RWPE2 (cell line): Measurements from ENCODE around the gene KRTAP10-1.

Experiments
- ATAC-seq: fragments of 200-7000 bp; cut with Tn5 transposase; 3 replicates; pipeline ENCODE4 v1.9.1; 2021; ENCODE audit warnings: low read depth
- DNase-seq: peaks from one replicate; pipeline ENCODE4 v3.0.0-alpha.2; 2020; ENCODE audit warnings: low spot score
- H3K27ac ChIP-seq: fragments of 450-650 bp; 2 replicates; pipeline ENCODE4 v1.5.1; 2017; ENCODE audit warnings: mild to moderate bottlenecking; ENCODE audit not compliant: poor library complexity, severe bottlenecking
- H3K27me3 ChIP-seq: fragments of 250-450 bp; sonication (Bioruptor Pico); 2 replicates; pipeline ENCODE4 v1.5.1; 2021; ENCODE audit warnings: mild to moderate bottlenecking, moderate library complexity; ENCODE audit not compliant: insufficient read depth, poor library complexity, severe bottlenecking
- H3K36me3 ChIP-seq: fragments of 250-450 bp; sonication (Bioruptor Pico); 2 replicates; pipeline ENCODE4 v1.5.1; 2020; ENCODE audit warnings: low read depth, mild to moderate bottlenecking, moderate library complexity
- H3K4me1 ChIP-seq: fragments of 250-450 bp; sonication (Bioruptor Pico); 2 replicates; pipeline ENCODE4 v1.5.1; 2021; ENCODE audit warnings: mild to moderate bottlenecking, moderate library complexity; ENCODE audit not compliant: insufficient read depth, poor library complexity, severe bottlenecking
- H3K4me3 ChIP-seq: fragments of 250-450 bp; sonication (Bioruptor Pico); 2 replicates; pipeline ENCODE4 v1.5.1; 2021; ENCODE audit warnings: mild to moderate bottlenecking, moderate library complexity; ENCODE audit not compliant: severe bottlenecking
- H3K9me3 ChIP-seq: fragments of 250-450 bp; sonication (Bioruptor Pico); 2 replicates; pipeline ENCODE4 v1.5.1; 2021; ENCODE audit warnings: mild to moderate bottlenecking, moderate library complexity; ENCODE audit not compliant: severe bottlenecking
- CTCF ChIP-seq: fragments of 450-650 bp; IDR thresholded peaks from one replicate; pipeline ENCODE4 v1.5.1; 2017; ENCODE audit warnings: mild to moderate bottlenecking, moderate library complexity; ENCODE audit not compliant: poor library complexity, severe bottlenecking

The KRTAP10-1 gene, protein sequence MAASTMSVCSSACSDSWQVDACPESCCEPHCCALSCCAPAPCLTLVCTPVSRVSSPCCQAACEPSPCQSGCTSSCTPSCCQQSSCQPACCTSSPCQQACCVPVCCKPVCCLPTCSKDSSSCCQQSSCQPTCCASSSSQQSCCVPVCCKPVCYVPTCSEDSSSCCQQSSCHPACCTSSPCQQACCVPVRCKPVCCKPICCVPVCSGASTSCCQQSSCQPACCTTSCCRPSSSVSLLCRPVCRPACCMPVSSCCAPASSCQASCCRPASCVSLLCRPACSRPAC

GRCh38 chr21:44539991-44540666, at the start of gene KRTAP10-1:
Gene KRTAP10-1 (minus strand): TSS chr21:44540195. CDS start chr21:44540150, 45 bp downstream.
- no peak within 1 kb of the TSS for H3K4me3 ChIP-seq
- H3K27ac ChIP-seq: no peak within 1 kb of the TSS
- no peaks in the 10 kb centered on the region for H3K4me1 ChIP-seq
- H3K27me3 ChIP-seq: no peaks in the 10 kb centered on the region
- no peaks in the 10 kb centered on the region for H3K9me3 ChIP-seq
- no peak for DNase-seq
- no peak for TF ChIP-seq CTCF
- H3K36me3 ChIP-seq: no peaks in the 10 kb centered on the region
- ATAC-seq: no peak

- ATAC-seq: no peak
- no peak for TF ChIP-seq CTCF
- no peak for DNase-seq
- Histone ChIP-seq H3K36me3 (no peaks in the 10 kb centered on the region), H3K4me3 (no peak overlapping the region), H3K27me3 (peaks cover 11% of the 10 kb centered on the region), H3K9me3 (no peaks in the 10 kb centered on the region), H3K4me1 (no peaks in the 10 kb centered on the region), H3K27ac (no peak overlapping the region)
Measured at GRCh38 chr21:44589094-44589493, 49.1 kb upstream of the KRTAP10-1 start.

GRCh38 chr21:44585892-44586291, 45.9 kb upstream of the KRTAP10-1 start:
- DNase-seq (no peak), ATAC-seq (no peak)
- TF ChIP-seq CTCF: no peak
- no peak overlapping the region for H3K27ac ChIP-seq
- no peaks in the 10 kb centered on the region for H3K4me1 ChIP-seq
- H3K4me3 ChIP-seq: no peak overlapping the region
- peaks cover 9% of the 10 kb centered on the region for H3K9me3 ChIP-seq
- no peaks in the 10 kb centered on the region for H3K36me3 ChIP-seq
- peaks cover 11% of the 10 kb centered on the region for H3K27me3 ChIP-seq

GRCh38 chr21:44583800-44584147, 43.8 kb upstream of the KRTAP10-1 start:
- H3K4me1 ChIP-seq: no peaks in the 10 kb centered on the region
- no peaks in the 10 kb centered on the region for H3K36me3 ChIP-seq
- H3K9me3 ChIP-seq: peaks cover 10% of the 10 kb centered on the region
- DNase-seq: no peak
- H3K27me3 ChIP-seq: peaks cover 11% of the 10 kb centered on the region
- no peak for ATAC-seq
- H3K4me3 ChIP-seq: no peak overlapping the region
- H3K27ac ChIP-seq: no peak overlapping the region
- TF ChIP-seq CTCF: no peak

GRCh38 chr21:44583089-44583799, 43.2 kb upstream of the KRTAP10-1 start:
- TF ChIP-seq CTCF: no peak
- no peak for ATAC-seq
- no peak overlapping the region for H3K4me3 ChIP-seq

More at GRCh38 chr21:44583089-44583799, 43.2 kb upstream of the KRTAP10-1 start:
- H3K9me3 ChIP-seq: peaks cover 10% of the 10 kb centered on the region
- H3K27ac ChIP-seq: no peak overlapping the region
- no peaks in the 10 kb centered on the region for H3K36me3 ChIP-seq
- no peaks in the 10 kb centered on the region for H3K4me1 ChIP-seq
- DNase-seq: no peak
- peaks cover 11% of the 10 kb centered on the region for H3K27me3 ChIP-seq
